Left colon (tissue), 2 donors: ENCODE data around the gene FOXO4. TPM values are rescaled to one million over a fixed set of nuclear protein-coding genes. Genes with fewer than 3 reads are reported as not detected.
A peak's percentile ranks its signal among the peaks of the same experiment; 100 is the strongest.

Experiments used
- ATAC-seq: fragments of 200-7000 bp; cut with Tn5 transposase; one replicate; pipeline ENCODE4 v1.9.1; 2020; ENCODE audit warnings: mild to moderate bottlenecking, moderate library complexity
- DNase-seq, 2 donors: peaks; one replicate each; pipeline ENCODE4 v3.0.0-alpha.2; 2020
- intact Hi-C, 2 donors: fragments of 100-400 bp; cut with DNase I in 1 of 2; cut with micrococcal nuclease in 1 of 2; formaldehyde crosslinking; loops; one replicate each; pipeline versions ENCODE4 v1.11.2 to v1.14.0; 2022; cut with DNase I, micrococcal nuclease
- total RNA-seq, 2 donors: library from RNA; stranded (reverse); fragmentation: NEBNext Ultra II Directional; extraction: Animal tissue kit (Norgen Biotek cat#: 25700); gene quantifications; one replicate each; pipeline ENCODE4 v1.2.1, GENCODE V29; 2021
- donor health status: DM: no; HTN: no; CAD: no.
- donor health status: DM: yes; HTN: yes; CAD: no.

Gene FOXO4
- total RNA-seq, 2 donors from 2014 or later, result 32.5 to 54.2 TPM

- ATAC-seq (no peak), DNase-seq (peak; percentile 50 to 71)
- intact Hi-C loops, result no loop called here
Measured at GRCh38 chrX:71098302-71098701, 2.7 kb downstream of the FOXO4 start.

GRCh38 chrX:71098951-71099506, 3.4 kb downstream of the FOXO4 start:
- intact Hi-C loops, result no loop called here
- ATAC-seq (no peak), DNase-seq (no peak)

- ATAC-seq, result no peak
- intact Hi-C loops, result no loop called here
- DNase-seq, result no peak
Measured at GRCh38 chrX:71099736-71100135, 4.1 kb downstream of the FOXO4 start.

- intact Hi-C loops, result no loop called here
- DNase-seq (no peak), ATAC-seq (no peak)
Measured at GRCh38 chrX:71100581-71101505, 5.2 kb downstream of the FOXO4 start.

- DNase-seq (no peak), ATAC-seq (no peak)
- intact Hi-C loops, result no loop called here
Measured at GRCh38 chrX:71102292-71102691, 6.6 kb downstream of the FOXO4 start.

- ATAC-seq, result peak; percentile 39
- intact Hi-C loops, result no loop called here
Measured at GRCh38 chrX:71103110-71103983, 7.7 kb downstream of the FOXO4 start.

GRCh38 chrX:71105628-71106027, 10.0 kb downstream of the FOXO4 start:
- DNase-seq, result no peak
- intact Hi-C loops, result no loop called here
- no peak for ATAC-seq

More at GRCh38 chrX:71103110-71103983, 7.7 kb downstream of the FOXO4 start:
- peak in 1 of 2 donors; percentile 54 for DNase-seq

GRCh38 chrX:71106427-71106826, 10.8 kb downstream of the FOXO4 start, which contains the start of gene CXorf65:
Gene CXorf65, minus strand, starts transcription at chrX:71106740. Its CDS starts 184 bp downstream, at chrX:71106556.
- ATAC-seq, result peak; percentile 35
- DNase-seq, result no peak
- intact Hi-C loops, result no loop called here

- intact Hi-C loops, result no loop called here
- ATAC-seq, result no peak
- no peak for DNase-seq
Measured at GRCh38 chrX:71107245-71107644, 11.6 kb downstream of the FOXO4 start.

GRCh38 chrX:71107762-71108360, 12.2 kb downstream of the FOXO4 start:
- intact Hi-C loops, result no loop called here

GRCh38 chrX:71109051-71109450, 13.4 kb downstream of the FOXO4 start:
- ATAC-seq, result no peak
- intact Hi-C loops, result no loop called here
- no peak for DNase-seq

More at GRCh38 chrX:71107762-71108360, 12.2 kb downstream of the FOXO4 start:
- ATAC-seq (no peak), DNase-seq (no peak)

GRCh38 chrX:71111141-71111843, 15.6 kb downstream of the FOXO4 start, which contains the start of gene IL2RG:
Gene IL2RG, minus strand, starts transcription at chrX:71111577. Its CDS starts 38 bp downstream, at chrX:71111539.
- intact Hi-C loops, result no loop called here
- DNase-seq (peak; percentile 54 to 64), ATAC-seq (peak; percentile 98)

GRCh38 chrX:71111921-71112431, 16.3 kb downstream of the FOXO4 start:
- intact Hi-C loops, result no loop called here
- ATAC-seq (peak; percentile 38), DNase-seq (no peak)

- no peak for ATAC-seq
- DNase-seq, result no peak
Measured at GRCh38 chrX:71117358-71117757, 21.7 kb downstream of the FOXO4 start.

GRCh38 chrX:71118032-71118984, 22.7 kb downstream of the FOXO4 start, which contains the start of gene MED12:
Gene MED12, plus strand, starts transcription at chrX:71118596. Its CDS starts 159 bp downstream, at chrX:71118755.
- peak; percentile 82 to 85 for DNase-seq
- peak; percentile 96 for ATAC-seq
- intact Hi-C loops, result no loop called here

More at GRCh38 chrX:71117358-71117757, 21.7 kb downstream of the FOXO4 start:
- intact Hi-C loops, result no loop called here

- intact Hi-C loops, result no loop called here
- DNase-seq (peak in 1 of 2 donors; percentile 29), ATAC-seq (peak; percentile 57)
Measured at GRCh38 chrX:71118985-71119535, 23.4 kb downstream of the FOXO4 start.
